ENCODE data around the gene TEX261. TPM values are rescaled to one million over a fixed set of nuclear protein-coding genes. Genes with fewer than 3 reads are reported as not detected.
"Not testable (repeated sequence)": the region's sequence is repeated elsewhere in the genome, so short reads cannot be mapped to it uniquely, and the experiment has no call there.

The TEX261 gene
- total RNA-seq, result 61.6 and 63.6 TPM in 2 replicates

DNA sequence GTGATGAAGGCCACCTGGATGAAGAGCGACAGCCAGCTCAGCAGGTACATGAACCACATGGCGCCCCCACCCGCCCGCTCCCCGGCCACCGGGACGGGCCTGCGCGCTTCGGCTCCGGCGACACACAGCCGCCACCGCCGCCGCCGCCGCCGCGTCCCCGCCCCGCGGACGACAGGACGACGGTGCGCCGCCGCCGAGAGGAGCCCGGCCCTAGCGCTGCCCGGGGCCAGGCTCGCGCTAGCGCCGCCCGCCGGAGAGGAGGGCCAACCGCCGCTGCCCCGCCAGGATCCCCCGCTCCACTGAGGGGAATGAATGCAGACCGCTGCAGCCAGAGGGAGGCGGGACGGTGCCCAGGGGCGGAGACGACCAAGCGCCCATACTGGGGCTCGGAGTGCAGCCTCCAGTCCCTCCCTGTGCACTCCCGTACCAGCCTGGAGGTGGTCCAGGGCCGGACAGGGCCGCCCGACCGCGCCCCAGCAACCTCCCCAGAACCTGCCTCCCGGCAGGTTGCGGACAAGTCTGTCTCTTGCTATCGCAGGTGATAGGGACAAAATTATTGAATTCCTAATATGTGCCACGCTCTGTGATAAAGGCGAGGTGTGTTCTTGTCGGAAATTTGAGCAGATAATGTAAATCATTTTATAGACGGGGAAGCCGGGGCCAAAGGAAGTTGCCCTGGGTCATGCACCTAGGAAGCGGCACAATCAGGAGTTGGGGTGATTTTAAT, at the start of gene TEX261:
TEX261 (minus strand) TSS at position 175 of the 727 bp plus-strand sequence; CDS start at position 59, 116 bp downstream.
- intact Hi-C loops (cut with micrococcal nuclease), result loop anchor here (1.0 to 5.0 kb wide), 8 partner anchors 10 to 1608 kb away; partner anchors contain the start of genes FAM136A, GFPT1, MCEE and MPHOSPH10

DNA sequence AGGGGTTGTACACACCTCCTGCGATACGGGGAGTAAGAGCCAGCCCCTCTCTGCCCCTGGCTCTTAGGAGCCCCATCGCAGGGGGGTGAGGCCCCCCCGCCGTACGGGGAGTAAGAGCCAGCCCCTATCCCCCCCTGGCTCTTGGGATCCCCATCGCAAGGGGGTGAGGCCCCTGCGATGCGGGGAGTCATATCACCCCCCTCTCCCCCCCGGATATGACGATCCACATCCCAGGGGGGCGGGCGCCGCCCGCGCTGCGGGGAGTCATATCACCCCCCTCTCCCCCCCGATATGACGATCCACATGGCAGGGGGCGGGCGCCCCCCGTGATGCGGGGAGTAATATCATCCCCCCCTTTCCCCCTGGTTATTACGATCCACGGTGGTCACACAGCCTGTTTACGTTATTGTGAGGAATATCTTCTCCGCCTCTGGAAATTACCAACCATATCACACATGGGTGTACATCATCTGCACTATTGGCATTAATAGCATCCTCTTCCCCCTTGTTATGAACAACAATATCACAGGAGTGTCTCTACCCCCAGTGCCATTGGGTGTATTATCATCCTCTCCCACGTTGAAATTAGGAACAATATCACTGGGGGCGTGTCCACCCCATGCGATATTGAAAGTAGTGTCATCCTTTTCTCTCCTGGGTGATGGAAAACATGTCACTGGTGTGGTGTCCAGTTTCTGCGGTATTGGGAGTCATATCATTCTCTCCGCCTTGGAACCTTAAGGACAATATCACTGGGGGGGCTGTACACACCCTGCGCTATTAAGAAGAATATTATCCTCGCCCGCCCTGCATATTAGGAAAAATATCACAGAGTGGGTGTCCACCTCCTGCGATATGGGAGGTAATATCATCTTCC, 49.1 kb upstream of the TEX261 start:
- intact Hi-C loops (cut with micrococcal nuclease), result loop anchor here (1.0 to 2.0 kb wide), 2 partner anchors 25 to 233 kb away; partner anchors contain the start of gene NAGK

DNA sequence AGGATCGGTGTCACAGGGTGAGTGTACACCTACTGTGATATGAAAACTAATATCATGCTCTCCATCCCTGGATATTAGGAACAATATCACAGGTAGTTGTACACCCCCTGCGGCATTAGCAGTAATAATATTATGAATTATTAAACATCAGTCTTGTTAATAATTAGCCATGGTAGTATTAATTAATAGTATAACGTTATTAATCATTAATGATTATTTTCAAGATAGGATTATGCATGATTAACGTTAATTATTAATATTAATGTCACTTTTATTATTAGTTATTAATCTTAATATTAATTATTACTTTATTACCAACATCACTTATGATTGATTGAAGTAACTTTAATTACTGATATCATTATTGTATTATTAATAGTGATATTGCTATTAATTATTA, 47.6 kb upstream of the TEX261 start:
- intact Hi-C loops (cut with micrococcal nuclease), result no loop called here

DNA sequence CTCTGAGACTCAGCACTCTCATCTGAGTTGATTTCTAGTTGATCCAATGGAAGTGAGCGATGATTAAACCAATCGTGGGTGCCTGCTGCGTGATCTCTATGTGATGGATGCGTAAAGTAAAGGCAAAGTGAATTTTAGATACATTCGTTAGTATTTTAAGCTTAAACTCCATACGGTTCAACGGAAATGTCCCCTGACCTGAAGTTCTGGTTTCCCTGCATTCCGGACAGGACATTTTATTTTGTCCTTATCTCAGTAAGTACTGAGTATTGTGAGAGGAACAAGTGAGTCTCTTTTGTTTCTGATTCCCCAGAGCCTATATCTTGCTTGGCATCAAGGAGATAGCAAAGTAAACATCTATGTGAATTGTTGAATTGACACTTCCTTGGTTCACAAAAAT, 41.6 kb upstream of the TEX261 start:
- intact Hi-C loops (cut with micrococcal nuclease), result not testable (repeated sequence)

DNA sequence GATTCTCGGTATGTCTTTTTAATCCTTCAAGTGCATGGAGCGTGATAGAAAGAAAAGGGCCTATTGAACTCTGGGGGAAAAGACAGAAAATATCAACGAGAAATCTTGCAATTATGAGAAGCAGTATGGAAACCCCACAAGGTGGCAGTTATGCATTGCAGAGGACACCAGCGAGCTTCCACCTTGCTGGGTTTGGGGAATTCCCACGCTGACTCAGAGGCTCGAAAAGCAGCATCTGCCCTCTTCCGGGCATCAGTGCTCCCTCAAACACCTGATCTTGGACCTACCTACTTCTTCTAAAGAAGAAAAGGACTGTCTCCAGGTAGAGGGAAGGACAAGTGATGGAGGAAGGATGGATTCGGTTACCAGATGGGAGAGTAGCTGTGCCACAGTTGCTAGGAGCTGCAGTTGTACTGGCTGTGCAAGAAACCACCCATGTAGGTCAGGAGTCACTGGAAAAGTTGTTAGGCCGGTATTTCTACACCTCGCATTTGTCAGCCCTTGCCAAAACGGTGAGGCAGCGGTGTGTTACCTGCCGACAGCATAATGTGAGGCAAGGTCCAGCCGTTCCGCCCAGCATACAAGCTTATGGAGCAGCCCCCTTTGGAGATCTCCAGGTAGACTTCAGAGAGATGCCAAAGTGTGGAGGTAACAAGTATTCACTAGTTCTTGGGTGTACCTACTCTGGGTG, 29.0 kb upstream of the TEX261 start:
- intact Hi-C loops (cut with micrococcal nuclease), result loop anchor here (1.0 to 2.0 kb wide), 10 partner anchors 22 to 487 kb away; partner anchors contain the start of genes MCEE, MPHOSPH10, NAGK and PAIP2B

DNA sequence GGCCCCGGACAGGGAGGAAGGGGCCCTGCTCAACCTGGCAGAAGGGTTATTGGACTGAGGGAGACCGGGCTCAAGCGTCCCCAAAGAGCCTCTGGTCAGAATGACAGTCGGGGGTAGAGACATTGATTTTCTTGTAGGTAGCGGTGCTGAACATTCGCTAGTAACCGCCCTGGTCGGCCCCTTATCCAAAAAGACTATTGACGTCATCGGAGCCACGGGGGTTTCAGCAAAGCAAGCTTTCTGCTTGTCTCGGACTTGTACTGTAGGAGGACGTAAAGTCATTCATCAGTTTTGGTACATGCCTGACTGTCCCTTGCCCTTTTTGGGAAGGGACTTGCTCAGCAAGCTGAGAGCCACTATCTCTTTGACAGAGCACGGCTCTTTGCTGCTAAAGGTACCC, 26.7 kb upstream of the TEX261 start:
- intact Hi-C loops (cut with micrococcal nuclease), result not testable (repeated sequence)

DNA sequence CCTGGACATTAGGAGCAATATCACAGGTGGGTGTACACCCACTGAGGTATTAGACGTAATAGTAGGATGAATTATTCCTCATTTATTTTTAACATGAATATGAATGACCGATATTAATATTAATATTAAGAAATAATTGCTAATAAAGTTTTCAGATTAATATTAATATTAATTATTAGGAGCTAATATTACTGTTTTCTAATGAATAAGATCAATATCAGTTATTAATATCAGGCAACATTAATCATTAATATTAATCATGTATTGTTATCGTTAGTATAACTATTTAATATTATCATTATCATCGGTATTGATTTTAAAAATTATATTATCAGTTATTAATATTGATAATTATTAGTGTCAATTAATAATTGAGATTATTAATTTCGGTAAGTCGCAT, 25.3 kb upstream of the TEX261 start:
- intact Hi-C loops (cut with micrococcal nuclease), result not testable (repeated sequence)

DNA sequence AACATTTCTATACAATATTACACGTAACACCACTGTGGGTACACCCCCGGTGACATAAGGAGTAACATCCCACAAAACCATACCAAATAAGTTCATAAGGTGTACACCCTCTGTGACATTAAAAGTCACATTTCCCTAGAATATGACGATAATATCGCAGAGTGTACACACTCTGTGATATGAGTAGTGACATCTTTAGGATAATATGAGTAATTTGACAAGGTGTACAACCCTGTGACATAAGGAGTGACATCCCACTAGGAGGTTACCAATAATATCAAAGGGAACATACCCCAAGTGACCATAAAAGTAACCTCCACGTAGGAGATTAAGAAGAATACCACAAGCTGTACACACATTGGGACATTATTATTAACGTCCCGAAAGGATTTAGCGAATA, 24.0 kb upstream of the TEX261 start:
- intact Hi-C loops (cut with micrococcal nuclease), result no loop called here

DNA sequence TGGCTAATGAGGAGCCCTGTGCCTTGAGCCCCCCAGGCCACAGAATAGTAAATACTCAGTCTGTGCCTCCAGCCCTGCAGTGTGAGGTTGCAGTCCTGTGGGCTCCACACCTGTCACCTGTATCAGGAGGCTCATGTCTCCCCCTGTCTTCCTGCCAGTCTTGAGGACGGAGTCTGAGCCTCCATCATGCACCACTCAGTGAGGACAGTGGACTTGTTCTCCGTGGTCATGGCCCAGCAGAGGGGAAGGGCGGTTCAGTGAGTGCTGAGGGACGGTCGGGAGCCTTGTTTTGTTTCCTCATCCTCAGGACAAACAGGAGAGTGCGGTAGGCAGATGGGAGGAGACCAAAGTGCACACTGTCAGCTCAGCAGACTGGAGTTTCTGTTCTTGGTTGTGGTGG, 17.1 kb upstream of the TEX261 start:
- intact Hi-C loops (cut with micrococcal nuclease), result not testable (repeated sequence)

DNA sequence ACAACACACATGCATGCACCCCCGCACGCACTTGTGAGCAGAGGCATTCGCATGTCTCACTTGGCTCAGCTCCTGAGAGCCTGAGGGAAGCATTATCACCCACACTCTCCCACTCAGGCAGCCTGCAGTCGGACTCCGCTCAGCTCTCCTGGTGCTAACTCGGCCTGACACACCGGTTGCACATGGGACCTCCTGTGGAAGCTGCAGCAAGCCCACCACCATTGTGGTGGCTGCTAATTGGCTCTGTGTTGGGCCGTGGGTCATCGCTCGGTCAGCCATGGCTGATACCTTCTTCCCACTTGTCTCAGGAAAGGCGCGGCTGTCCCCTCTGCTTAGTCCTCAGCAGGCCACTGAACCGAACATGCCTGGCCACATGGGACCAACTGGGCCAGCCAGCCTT, 13.7 kb upstream of the TEX261 start:
- intact Hi-C loops (cut with micrococcal nuclease), result no loop called here

DNA sequence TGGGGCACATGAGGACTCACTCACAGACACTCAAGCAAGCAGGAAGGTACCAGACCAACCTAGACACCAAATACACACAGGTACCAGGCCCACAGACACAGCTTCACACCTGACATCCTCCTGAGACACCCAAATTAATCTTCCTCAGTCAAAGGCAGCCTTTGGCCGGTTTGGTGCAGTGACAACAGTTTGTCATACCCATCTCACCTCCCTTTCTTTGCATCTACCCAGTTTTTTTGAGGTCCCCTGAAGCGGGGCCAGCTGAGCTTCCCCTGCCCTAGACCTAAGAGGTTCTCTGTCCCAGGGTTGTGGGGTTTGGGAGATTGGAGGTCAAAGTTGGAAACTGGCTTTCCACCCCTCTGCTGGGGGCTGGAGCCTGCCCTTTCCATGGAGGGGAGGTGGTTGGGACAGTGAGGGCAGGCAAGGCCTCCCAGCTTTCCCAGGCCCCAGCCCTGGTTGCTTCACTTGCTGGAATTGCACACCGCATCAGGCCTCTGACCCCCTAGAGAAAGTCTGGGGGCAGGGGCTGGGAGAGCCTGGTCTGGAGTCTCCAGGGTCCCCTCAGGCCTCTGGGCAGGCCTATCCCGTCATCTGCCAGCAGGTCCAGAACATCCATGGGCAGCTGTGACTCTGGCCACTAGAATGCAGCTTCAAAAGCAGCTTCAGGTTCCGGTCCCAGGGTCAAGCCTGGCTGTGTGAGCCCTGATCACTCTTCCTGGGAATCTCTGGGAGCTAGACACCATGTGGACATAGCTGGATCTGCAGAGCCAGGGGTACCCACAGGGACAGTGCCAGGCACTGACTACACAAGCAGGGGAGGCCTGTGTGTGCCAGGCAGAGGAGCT, 12.5 kb upstream of the TEX261 start:
- intact Hi-C loops (cut with micrococcal nuclease), result no loop called here

DNA sequence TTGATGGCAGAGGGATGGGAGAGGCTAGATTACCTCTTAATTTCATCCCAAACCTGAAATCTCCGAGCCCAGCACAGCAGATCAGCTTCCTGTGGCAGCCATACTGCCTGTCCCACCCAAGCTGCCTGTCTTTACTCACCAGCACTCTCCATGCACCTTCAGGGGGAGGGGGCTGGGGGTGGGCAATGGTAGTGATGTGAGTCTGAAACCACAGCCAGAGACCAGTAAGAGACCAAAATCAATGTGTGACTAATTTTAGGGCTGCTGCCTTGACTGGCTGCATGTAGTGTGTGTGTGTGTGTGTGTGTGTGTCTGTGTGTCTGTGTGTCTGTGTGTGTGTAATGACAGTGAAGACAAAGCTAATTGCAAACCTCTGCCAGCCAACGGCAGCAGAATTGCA, 11.7 kb upstream of the TEX261 start:
- intact Hi-C loops (cut with micrococcal nuclease), result no loop called here

DNA sequence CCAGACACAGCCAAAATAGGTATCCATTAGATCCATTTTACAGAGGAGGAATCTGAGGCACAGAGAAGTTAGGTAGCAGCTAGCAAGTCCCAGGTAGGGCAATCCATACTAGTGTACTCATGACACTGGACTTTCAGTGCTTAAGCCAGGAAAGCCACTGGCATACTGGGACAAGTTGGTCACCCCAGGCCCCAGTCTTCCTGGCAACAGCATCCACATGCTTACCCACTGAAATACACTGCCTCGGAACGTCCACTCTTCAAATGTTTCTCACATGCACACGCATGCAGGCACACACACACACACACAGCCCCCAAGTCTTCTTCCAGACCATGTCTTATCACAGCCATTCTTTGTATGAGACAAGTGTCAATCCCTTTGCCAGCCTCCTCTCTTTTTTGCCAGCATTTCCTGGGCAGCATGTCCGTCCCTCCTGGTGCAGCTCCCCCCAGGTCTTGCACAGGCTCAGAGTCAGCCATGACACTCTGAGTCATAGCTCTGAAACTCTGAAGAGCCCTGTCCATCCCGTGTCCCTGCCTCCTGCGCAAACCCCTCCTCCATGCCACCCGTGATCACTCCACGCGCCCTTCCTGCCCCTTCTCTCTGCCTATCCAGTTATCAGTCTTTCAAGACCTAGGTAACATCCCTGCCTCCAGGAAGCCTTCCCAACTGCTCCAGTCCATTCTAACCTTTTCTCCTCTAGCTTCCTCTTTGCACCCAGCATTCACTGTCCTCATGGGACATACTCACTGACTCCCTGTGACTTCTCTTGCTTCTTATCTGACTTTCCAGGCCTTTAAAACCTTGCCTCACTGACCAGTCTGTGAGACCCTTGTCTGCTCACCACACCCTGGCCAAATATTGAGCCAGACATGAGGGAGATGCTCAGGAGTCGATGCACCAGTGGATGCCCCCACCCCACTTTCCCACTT, 10.9 kb upstream of the TEX261 start:
- intact Hi-C loops (cut with micrococcal nuclease), result no loop called here

DNA sequence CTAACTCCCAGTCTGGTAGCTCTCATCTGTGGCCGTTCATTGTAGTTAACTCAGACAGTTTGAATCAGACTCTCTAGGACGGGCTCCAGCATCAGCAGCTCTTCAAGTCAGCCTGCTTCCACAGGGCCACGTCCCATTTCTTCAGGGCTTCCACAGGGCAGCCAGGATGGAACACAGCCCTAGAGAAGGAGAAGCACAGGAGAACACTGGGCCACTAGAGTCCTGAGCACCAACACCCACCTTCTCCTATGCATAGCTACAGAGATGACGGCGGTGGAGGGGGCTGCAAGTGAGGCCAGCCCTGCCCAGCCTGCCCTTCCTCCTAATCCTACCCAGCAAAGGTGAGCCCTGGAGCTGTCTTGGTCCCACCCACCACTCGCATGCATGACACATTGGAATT, 10.2 kb upstream of the TEX261 start:
- intact Hi-C loops (cut with micrococcal nuclease), result no loop called here

DNA sequence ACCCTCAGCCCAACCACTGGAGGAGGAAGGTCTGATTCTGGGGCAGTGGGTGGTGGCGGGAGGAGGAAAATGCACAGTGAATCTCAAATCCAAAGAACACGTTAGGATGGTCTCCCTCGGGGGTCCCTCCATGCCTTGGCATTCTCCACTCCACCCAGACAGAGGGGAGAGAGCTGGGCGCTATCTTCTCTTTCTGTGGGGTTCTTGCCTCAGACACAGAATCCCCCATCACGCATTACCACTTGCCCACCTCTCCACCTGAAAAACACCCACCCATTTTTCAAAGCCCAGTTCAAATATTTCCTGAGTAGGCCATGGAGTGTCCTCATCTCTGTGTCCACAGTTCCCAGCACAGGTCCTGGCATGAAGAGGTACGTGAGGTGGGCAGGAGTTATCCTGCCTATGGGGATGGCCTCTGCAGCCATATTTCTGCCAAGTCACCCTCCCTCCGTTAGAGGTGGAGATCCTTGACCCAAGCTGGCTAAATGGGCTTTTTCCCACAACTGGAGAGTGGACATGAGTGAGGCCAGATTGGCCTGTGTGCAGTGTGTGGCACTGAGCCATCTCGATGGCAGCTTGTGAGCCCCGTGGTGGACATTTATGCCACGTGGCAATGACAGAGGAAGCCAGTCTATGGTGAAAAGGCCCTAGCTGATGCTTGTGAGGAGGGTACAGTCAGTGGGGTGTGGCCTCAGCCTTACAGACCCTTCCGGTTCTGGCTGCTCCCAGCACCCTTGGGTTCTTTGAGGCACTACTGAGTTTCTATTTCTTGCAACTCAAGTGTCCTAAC, 9.5 kb upstream of the TEX261 start:
- intact Hi-C loops (cut with micrococcal nuclease), result no loop called here

DNA sequence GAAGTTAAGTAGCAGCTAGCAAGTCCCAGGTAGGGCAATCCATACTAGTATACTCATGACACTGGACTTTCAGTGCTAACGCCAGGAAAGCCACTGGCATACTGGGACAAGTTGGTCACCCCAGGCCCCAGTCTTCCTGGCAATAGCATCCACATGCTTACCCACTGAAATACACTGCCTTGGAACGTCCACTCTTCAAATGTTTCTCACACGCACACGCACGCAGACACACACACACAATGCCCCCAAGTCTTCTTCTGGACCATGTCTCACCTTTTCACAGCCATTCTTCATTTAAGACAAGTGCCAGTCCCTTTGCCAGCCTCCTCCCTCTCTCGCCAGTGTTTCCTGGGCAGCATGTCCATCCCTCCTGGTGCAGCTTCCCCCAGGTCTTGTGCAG, 8.7 kb upstream of the TEX261 start:
- intact Hi-C loops (cut with micrococcal nuclease), result no loop called here

DNA sequence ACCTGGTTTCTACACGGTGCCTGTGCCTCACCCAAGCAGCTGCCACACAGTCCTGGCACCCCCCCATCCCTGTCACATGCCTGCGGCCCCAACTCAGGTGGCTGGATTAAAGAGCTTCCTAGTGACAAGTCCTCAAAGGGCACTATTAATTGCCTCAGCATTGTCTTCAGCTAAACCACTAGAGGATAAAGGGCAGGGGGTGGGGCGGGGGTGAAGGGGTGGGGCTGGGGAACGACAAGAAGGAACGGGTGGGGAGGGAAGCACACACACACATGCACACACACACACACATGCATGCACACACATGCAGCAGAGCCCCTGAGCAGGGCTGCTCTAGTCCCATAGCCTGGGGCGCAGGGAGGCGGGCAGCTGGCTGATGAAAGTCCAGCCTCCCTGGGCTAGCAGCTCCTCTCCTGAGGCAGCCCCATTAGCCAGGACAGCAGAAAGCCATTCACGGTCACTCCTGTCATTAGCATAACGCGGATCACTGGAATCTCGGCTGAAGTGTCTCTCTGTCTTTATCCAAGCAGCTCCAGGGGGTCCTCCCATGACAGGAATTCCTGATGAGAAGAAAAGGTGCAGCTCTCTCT, 7.4 kb upstream of the TEX261 start:
- intact Hi-C loops (cut with micrococcal nuclease), result loop anchor here (1.0 kb wide), 5 partner anchors 17 to 225 kb away; partner anchors contain the start of genes NAGK and PAIP2B

DNA sequence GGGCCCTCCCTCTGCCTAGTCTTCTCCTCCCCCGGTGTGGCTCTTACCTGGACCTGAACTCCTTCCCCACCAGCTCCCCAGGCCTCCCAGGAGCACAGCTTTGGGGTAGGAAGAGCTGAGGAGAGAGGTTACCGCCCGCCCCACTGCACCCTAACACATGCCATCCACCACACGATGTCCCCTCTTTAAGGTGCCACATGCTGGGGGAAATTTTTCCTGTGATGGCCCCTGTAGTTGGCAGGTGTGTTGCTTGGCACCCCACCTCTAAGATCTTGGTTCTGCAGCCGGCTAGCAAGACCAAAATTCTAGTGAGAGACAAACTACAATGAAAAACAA, 6.9 kb upstream of the TEX261 start:
- intact Hi-C loops (cut with micrococcal nuclease), result loop anchor here (1.0 kb wide), 5 partner anchors 16 to 226 kb away; partner anchors contain the start of genes NAGK and PAIP2B

Measured in T-helper 1 cell treated with Interleukin-12 subunit alpha and Interleukin-12 subunit beta and Interleukin-4 antibody, amounts not matched to agents 30 ng/mL and 1 ng/mL, for 36 hours (primary cell).